DMS114 treated with DMSO at 0.1 percent for 48 hours (cell line): ENCODE data around the gene DNAAF1.

Source experiments
- DNase-seq: peaks from one replicate; lab custom pipeline; 2025; ENCODE audit not compliant: unreplicated experiment; lab: John Stamatoyannopoulos, UW

DNAAF1 gene

GRCh38 chr16:84121007-84121406 lies 24.1 kb upstream of the DNAAF1 start:
- DNase-seq: no peak

- no peak for DNase-seq
These were observed 20.6 kb upstream of the DNAAF1 start for GRCh38 chr16:84124257-84125073.

DNA sequence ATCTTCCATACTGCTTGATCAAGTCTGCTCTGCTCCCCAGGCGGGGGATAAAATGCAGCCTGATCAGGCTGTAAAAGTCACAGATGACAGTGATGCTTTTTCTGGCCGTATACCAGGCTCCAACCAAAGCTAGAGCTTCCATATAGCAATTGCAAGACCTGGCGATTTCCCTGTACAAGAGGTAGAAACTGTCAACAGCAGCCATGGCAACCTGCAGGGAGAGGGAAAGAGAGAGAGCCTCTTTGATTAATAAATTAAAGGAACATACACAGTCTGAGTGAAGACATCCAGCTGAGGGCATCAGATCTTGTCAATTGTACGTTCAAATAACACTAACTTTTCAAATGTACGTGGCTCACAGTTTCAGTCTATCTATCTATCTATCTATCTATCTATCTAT lies 14.0 kb upstream of the DNAAF1 start:
- DNase-seq: no peak

DNA sequence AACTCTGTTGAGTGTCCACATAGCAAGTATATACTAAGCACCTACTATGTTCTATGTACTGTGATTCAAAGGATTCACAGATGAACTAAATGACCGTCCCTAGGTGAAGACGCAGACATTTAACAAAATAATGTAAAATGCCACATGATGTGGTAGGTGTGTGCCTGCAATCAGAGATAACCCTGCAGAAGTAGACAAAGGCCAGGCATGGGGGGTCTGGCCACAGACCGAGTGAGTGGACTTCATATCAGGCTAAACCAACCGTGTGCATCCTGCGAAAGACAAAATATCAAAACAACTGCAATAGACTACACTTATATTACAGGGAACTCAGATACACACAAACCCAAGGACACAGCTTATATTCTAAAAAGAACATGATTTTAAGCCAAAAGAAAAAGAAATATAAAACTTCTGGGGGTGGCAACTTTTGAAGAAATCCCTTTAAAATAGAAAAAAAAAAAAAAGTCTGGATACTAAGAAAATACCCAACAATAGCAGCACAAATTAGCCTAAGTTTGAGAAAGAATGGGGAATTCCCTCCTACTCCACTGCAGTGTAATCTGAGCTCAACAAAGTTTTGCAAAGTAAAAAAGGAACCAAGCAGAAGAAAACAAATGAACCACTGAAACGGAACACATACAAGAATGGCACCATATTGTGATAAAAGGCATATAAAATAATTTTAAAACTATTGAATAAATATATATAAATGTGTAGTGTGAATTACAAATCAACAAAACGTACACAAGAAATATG lies 12.4 kb upstream of the DNAAF1 start:
- no peak for DNase-seq

GRCh38 chr16:84136331-84137125 lies 8.6 kb upstream of the DNAAF1 start:
- DNase-seq: no peak

GRCh38 chr16:84137287-84137686 lies 7.8 kb upstream of the DNAAF1 start:
- DNase-seq: no peak

DNA sequence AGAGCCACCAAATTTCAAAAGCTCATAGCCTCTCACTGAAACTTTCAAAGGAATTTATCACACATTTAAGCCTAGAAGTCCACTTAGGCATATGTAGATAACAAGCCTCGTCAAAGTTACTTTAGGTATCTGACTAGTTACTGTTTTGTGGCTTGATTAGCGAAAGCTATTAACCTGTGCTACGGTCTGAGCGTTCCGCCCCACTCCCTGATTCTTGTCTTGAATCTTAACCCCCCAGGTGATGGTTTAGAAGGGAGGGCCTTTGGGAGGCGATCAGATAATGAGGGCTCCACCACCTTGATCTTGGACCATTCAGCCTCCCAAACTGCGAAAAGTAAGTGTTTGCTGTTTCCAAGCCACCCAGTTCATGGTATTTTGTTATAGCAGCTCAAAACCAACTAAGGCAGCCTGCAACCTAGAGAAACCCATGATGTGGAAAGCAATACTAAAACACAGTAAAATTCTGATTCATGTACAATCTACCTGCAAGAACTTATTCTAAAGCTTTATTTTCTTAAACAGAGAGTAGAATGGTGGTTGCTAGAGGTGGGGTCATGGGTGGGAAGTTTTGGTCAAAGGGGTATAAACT lies 7.2 kb upstream of the DNAAF1 start:
- DNase-seq: no peak

DNA sequence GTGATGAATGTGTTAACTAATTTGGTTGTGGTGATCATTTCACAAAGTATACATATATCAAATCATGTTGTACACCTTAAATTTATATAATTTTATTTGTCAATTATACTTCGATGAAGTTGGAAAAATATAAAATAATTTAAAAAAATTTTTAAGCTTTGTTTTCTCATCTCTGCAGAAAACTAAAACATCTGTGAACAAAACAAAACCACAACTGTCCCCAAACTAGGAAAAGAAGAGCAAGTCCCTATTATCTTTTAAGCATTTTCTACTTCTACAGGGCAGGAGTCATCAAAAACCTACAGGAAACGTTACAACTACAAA lies 6.6 kb upstream of the DNAAF1 start:
- DNase-seq: no peak

DNA sequence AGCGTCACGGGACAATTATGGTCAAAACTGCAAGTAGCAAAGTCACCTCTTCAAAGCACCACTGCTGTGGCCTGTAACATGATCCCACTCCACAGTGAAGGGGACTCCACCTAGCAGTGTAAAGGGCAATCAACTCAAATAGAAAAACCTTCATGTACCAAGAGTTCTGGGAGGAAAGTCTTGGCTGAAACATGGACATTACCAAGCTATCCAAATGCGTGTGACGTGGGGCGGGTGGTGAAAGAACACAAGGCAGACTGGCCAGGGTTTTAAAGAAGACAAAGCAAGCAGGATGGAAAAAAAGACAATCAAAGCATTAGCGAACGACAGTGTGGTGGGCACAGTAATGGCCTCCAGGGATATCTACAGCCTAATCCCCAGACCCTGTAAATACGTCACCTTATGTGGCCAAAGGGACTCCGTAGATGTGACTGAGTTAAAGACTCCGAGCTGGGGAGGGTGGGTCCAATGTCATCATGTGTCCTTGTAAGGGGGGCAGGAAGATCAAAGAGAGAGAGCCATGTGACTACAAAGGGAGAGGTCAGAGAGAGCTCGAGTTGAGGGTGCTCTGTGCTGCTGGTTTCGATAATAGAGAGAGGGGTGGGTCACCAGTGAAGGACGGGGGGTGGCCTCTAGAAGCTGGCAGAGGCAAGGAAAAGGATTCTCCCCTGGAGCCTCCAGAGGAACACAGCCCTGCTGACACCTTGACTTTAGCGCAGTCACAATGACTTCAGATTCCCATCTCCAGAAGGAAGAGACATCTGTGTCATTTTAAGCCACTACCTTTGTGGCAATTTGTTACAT lies 6.1 kb upstream of the DNAAF1 start:
- DNase-seq: no peak

DNA sequence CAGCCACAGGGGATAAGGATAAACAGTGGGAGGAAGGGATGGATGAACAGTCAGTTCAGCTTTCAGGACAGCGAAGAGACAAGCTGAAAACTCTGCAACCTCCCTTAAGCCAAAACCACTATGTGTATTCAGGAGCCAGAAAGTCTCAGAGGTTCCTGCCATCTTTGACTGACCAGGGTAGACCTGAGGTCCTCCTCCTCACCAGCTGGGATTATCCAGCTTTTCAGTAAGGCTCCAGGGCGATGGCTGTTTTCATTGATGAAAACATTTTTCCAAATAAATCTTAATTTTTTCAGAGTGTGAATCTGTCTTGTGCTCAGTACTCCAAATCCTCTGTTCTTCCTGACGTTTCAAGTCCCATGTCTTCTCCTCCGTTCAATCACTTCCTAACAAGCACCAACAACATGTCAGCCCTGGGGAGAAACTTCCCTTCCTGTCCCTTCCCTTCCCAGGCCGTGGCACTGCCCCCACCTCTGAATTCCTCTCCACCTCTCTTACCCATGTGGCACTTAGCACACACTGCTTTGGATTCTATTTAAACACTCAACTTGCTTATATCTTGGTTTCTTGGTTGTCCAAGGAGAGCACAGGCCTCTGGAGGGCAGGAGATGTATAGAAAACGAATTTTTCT lies 5.4 kb upstream of the DNAAF1 start:
- no peak for DNase-seq

GRCh38 chr16:84141143-84141670 lies 3.9 kb upstream of the DNAAF1 start:
- no peak for DNase-seq

GRCh38 chr16:84143081-84143480 lies 2.0 kb upstream of the DNAAF1 start:
- no peak for DNase-seq

DNA sequence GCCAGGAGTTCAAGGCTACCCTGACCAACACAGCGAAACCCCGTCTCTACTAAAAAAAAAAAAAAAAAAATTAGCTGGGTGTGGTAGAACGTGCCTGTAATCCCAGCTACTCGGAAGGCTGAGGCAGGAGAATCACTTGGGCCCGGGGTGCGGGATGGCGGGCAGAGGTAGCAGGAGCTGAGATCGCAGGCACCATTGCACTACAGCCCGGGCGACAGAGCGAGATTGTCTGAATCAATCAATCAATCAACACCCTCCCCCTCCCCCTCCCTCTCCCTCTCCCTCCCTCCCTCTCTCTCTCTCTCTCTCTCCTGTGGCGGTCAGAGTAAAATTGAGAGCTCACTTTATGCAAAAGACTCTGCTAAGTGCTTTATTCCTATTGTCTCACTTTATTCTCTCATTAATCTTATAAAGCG lies 1.3 kb upstream of the DNAAF1 start:
- DNase-seq: no peak

DNA sequence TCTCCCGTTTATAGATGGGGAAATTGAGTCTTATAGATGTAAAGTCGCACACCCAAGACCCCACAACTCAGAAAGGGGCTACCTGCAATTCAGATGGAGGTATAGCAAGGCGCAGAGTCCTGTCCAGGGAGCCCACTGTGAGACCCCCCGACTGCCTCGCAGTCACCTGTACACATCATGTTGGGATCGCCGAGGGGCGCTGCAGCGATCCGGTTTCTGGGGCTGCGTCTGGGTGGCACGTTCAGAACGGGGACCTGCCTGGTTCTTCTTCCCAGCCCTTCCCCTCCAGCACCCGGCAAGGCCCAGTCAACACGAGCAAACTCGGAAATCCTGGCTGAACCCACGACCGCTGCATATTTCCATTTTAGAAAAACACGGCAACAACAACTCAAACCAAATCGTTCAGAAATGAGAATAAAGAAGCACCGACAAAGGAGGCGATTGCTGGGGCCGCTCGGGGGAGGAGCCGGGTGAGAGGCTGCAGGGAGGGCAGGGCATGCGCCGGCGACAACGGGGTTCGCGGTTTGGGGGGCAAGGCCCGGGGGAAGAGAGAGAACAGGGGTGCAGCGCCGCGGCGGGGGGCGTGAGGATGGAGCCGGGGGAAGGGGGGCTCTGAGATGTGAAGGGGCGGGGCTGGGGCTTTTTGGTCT lies 774 bp upstream of the DNAAF1 start:
- no peak for DNase-seq

GRCh38 chr16:84150926-84151325 lies 5.8 kb downstream of the DNAAF1 start:
- no peak for DNase-seq

- DNase-seq: no peak
These were observed 8.6 kb downstream of the DNAAF1 start for GRCh38 chr16:84153660-84154214.

- no peak for DNase-seq
These were observed 10.1 kb downstream of the DNAAF1 start for GRCh38 chr16:84155226-84155625.

GRCh38 chr16:84155771-84156170 lies 10.7 kb downstream of the DNAAF1 start:
- no peak for DNase-seq

DNA sequence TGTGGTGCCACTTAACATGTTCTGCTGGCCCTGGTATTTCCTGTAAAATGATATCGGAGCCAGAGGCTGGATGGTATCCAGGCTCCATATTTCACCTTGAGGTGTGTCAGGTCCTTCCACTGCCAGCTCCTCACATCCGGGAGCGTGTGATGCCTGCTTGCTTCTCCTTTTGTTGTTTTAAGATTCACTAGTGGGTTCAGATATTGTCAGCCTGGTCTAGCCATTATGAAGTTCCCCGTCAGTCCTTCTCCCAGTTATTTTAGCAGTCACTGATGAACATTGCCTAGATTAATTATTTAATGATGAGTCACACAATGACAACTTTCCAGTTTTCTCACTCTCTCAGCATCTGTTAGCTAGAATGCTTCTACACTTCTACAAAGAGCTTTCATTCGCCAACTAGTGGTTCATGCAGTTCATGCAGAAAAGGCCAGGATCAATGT lies 11.3 kb downstream of the DNAAF1 start:
- DNase-seq: no peak
